HUDEP-2 (cell line): ENCODE data around the gene TMEM30B.

Source experiments
- DNase-seq, 76 experiments: peaks; one replicate each; lab custom pipeline; 2025; ENCODE audit not compliant: unreplicated experiment in 76 of 76; lab: John Stamatoyannopoulos, UW

The TMEM30B gene

GRCh38 chr14:61300209-61300608 is 19.1 kb upstream of the TMEM30B start:
- no peak for DNase-seq

GRCh38 chr14:61298824-61299223 is 17.7 kb upstream of the TMEM30B start:
- no peak for DNase-seq

GRCh38 chr14:61297581-61297980 is 16.4 kb upstream of the TMEM30B start:
- no peak for DNase-seq

- DNase-seq, result peak in 5 of 76 experiments; percentile 4 to 24 (median 10)
Measured at GRCh38 chr14:61296719-61297502, 15.8 kb upstream of the TMEM30B start.

- DNase-seq, result no peak
Measured at GRCh38 chr14:61296151-61296550, 15.0 kb upstream of the TMEM30B start.

- no peak for DNase-seq
Measured at GRCh38 chr14:61290701-61291100, 9.6 kb upstream of the TMEM30B start.

GRCh38 chr14:61288720-61289119 is 7.6 kb upstream of the TMEM30B start:
- DNase-seq, result no peak

GRCh38 chr14:61288228-61288627 is 7.1 kb upstream of the TMEM30B start:
- no peak for DNase-seq

GRCh38 chr14:61287196-61287595 is 6.1 kb upstream of the TMEM30B start:
- DNase-seq, result no peak

- DNase-seq, result no peak
Measured at GRCh38 chr14:61285364-61285763, 4.2 kb upstream of the TMEM30B start.

GRCh38 chr14:61284001-61284400 is 2.9 kb upstream of the TMEM30B start:
- no peak for DNase-seq

- DNase-seq, result no peak
Measured at GRCh38 chr14:61282746-61283145, 1.6 kb upstream of the TMEM30B start.

GRCh38 chr14:61281948-61282275 is 774 bp upstream of the TMEM30B start:
- no peak for DNase-seq

GRCh38 chr14:61280526-61281185 is 482 bp downstream of the TMEM30B start:
- peak in 1 of 76 experiments; percentile 1 for DNase-seq

GRCh38 chr14:61280092-61280525 is 1.0 kb downstream of the TMEM30B start:
- no peak for DNase-seq

- DNase-seq, result no peak
Measured at GRCh38 chr14:61279082-61279481, 2.1 kb downstream of the TMEM30B start.

- no peak for DNase-seq
Measured at GRCh38 chr14:61277784-61278183, 3.4 kb downstream of the TMEM30B start.

- DNase-seq, result no peak
Measured at GRCh38 chr14:61277232-61277631, 3.9 kb downstream of the TMEM30B start.

- DNase-seq, result no peak
Measured at GRCh38 chr14:61271552-61271951, 9.6 kb downstream of the TMEM30B start.

GRCh38 chr14:61270714-61271113 is 10.4 kb downstream of the TMEM30B start:
- no peak for DNase-seq

GRCh38 chr14:61269321-61270083 is 11.6 kb downstream of the TMEM30B start:
- DNase-seq, result peak in 46 of 76 experiments; percentile 0 to 51 (median 19)
